Neural crest cell (in vitro differentiated cells): ENCODE data around the gene ELMO1. TPM values are rescaled to one million over a fixed set of nuclear protein-coding genes. Genes with fewer than 3 reads are reported as not detected.

Experiments
- DNase-seq: peaks from one replicate; pipeline ENCODE4 v3.0.0; 2021; ENCODE audit warnings: low read depth, mixed read lengths, low spot score
- H3K27ac Mint-ChIP-seq: one replicate; pipeline ENCODE4 v1.8.0; 2021; ENCODE audit warnings: mild to moderate bottlenecking, mixed read lengths; ENCODE audit not compliant: unreplicated experiment
- H3K27me3 Mint-ChIP-seq: 2 replicates; pipeline ENCODE4 v1.8.0; 2021; ENCODE audit warnings: low read depth, mild to moderate bottlenecking, mixed read lengths
- H3K36me3 Mint-ChIP-seq: 2 replicates; pipeline ENCODE4 v1.8.0; 2021; ENCODE audit warnings: low read depth, mild to moderate bottlenecking, mixed read lengths
- H3K4me1 Mint-ChIP-seq: 2 replicates; pipeline ENCODE4 v1.8.0; 2021; ENCODE audit warnings: mixed read lengths
- H3K4me3 Mint-ChIP-seq: one replicate; pipeline ENCODE4 v1.8.0; 2021; ENCODE audit warnings: mild to moderate bottlenecking, mixed read lengths
- H3K9me3 Mint-ChIP-seq: 2 replicates; pipeline ENCODE4 v1.8.0; 2021; ENCODE audit warnings: mixed read lengths
- CTCF ChIP-seq: fragments of 200-600 bp; sonication (generic); conservative IDR thresholded peaks from 2 replicates; pipeline ENCODE4 v1.5.0; 2021; ENCODE audit warnings: antibody characterized with exemption, mild to moderate bottlenecking
- total RNA-seq: library from RNA; stranded (reverse); gene quantifications from 2 replicates; pipeline ENCODE4 v1.2.1, GENCODE V29; 2021

ELMO1 gene
- total RNA-seq, 1 donor from 2014 or later, result 7.4 TPM

DNA sequence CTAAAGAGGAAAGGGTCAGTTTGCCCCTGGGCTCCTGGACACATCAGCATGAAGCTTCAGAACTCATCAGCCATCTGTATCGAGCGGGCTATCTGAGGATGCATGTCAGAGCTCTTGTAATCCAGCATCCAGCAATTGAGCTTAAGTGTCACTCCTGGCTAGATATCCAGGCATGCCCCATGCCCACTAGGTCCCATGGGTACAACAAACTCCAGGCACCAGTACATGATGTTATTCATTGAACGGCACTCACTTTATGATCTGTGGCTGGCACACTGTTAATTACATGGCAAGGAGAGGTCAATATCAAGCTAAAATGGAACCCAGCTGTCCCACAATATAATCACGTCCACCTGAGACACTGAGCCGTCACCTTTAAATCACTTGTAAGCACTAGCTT, 274.2 kb downstream of the ELMO1 start:
- DNase-seq, result no peak
- H3K4me3 Mint-ChIP-seq, result no peak overlapping the region
- no peak for TF ChIP-seq CTCF
- no peaks in the 10 kb centered on the region for H3K27me3 Mint-ChIP-seq
- peaks cover 4% of the 10 kb centered on the region for H3K36me3 Mint-ChIP-seq
- peaks cover 3% of the 10 kb centered on the region for H3K4me1 Mint-ChIP-seq
- no peak overlapping the region for H3K27ac Mint-ChIP-seq
- H3K9me3 Mint-ChIP-seq, result peaks cover 4% of the 10 kb centered on the region

DNA sequence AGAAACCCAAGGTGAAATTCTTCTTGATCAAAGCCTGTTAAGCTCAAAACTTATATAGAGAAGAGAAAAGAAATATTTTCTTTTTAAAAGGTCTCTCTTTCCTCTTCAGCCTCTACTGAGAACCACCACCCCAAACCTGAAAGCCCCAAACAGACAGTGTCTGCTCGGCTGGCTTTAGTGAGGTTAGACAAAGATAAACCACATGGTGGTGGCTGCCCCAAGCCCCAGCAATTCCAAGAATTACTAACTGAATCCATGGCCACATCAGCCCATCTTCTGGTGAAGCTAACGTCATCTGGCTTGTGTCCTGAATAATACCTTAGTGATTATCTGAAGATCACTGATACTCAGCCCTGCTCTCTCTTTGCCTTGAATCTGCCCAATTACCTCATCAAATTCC, 275.0 kb downstream of the ELMO1 start:
- Mint-ChIP-seq H3K27ac (no peak overlapping the region), H3K4me1 (peaks cover 3% of the 10 kb centered on the region), H3K36me3 (peaks cover 7% of the 10 kb centered on the region), H3K27me3 (no peaks in the 10 kb centered on the region), H3K4me3 (no peak overlapping the region), H3K9me3 (peaks cover 6% of the 10 kb centered on the region)
- DNase-seq, result no peak
- no peak for TF ChIP-seq CTCF

- peaks cover 2% of the 10 kb centered on the region for H3K9me3 Mint-ChIP-seq
- H3K4me1 Mint-ChIP-seq, result no peaks in the 10 kb centered on the region
- H3K27ac Mint-ChIP-seq, result no peak overlapping the region
- no peak for DNase-seq
- H3K27me3 Mint-ChIP-seq, result no peaks in the 10 kb centered on the region
- no peak overlapping the region for H3K4me3 Mint-ChIP-seq
- peaks cover 5% of the 10 kb centered on the region for H3K36me3 Mint-ChIP-seq
- TF ChIP-seq CTCF, result no peak
Measured at GRCh38 chr7:37162106-37162505, 286.6 kb downstream of the ELMO1 start.

DNA sequence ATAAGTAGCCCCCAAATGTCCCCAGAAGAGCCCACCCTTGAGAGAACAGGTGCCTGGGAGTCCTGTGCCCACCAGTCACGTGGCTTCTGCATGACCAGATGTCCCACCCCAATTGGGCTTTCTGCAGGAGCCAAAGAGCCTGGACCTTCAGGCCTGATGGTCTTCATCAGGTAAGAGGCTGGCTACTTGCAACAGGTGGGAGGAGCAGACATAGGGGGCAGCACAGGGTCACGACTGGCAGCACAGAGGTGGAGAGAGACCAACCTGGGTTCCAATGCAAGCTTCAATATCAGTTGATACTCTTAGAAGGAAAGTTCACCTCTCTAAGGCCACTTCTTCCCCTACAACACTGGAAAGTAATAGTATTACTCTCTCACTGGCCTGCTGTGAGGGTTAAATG, 288.0 kb downstream of the ELMO1 start:
- no peak for DNase-seq
- Mint-ChIP-seq H3K27ac (no peak overlapping the region), H3K4me3 (no peak overlapping the region), H3K9me3 (peaks cover 7% of the 10 kb centered on the region), H3K27me3 (no peaks in the 10 kb centered on the region), H3K36me3 (peaks cover 8% of the 10 kb centered on the region), H3K4me1 (no peaks in the 10 kb centered on the region)
- TF ChIP-seq CTCF, result no peak

DNA sequence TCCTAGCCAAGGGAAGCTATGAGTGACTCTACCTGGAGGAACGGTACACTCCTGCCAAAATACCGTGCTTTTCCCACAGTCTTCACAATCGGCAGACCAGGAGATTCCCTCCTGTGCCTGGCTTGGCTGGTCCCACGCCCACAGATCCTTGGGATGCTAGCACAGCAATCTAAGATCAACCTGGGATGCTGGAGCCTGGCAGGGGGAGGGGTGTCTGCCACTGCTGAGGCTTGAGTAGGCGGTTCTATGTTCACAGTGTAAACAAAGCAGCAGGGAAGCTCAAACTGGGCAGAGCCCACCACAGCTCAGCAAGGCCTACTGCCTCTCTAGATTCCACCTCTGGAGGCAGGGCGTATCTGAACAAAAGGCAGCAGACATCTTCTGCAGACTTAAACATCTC, 295.3 kb downstream of the ELMO1 start:
- Mint-ChIP-seq H3K36me3 (peaks cover 8% of the 10 kb centered on the region), H3K27me3 (no peaks in the 10 kb centered on the region)
- no peak for TF ChIP-seq CTCF

More for the DNA sequence above, 295.3 kb downstream of the ELMO1 start:
- Mint-ChIP-seq H3K4me3 (no peak overlapping the region), H3K9me3 (peaks cover 8% of the 10 kb centered on the region), H3K4me1 (no peaks in the 10 kb centered on the region), H3K27ac (no peak overlapping the region)
- DNase-seq, result no peak
